ENCODE results near the gene SPCS2.

GRCh38 chr11:74957937-74958629 lies 9.0 kb downstream of the SPCS2 start:
- no peak for TF ChIP-seq CTCF (IDR thresholded peaks at IDR 0.05 in 8 of 11, conservative IDR thresholded peaks at IDR 0.05 in 3 of 11)
- TF ChIP-seq POLR2A (IDR thresholded peaks at IDR 0.05) = no peak
